ENCODE measurements around the gene NMB.

GRCh38 chr15:84645496-84645895 lies 12.5 kb downstream of the NMB start:
- TF ChIP-seq RAD21 (IDR thresholded peaks at IDR 0.05; ENCODE audit: low read length) (no peak), SMC3 (IDR thresholded peaks at IDR 0.05; ENCODE audit: low read depth, low read length) (no peak), POLR2AphosphoS5 (IDR thresholded peaks at IDR 0.05; ENCODE audit: low read depth, low read length) (no peak), IRF3 (IDR thresholded peaks at IDR 0.05; ENCODE audit: low read depth, low read length) (no peak), REST (IDR thresholded peaks at IDR 0.05; ENCODE audit: low read depth, low read length) (no peak), CTCF (IDR thresholded peaks at IDR 0.05) (no peak), USF1 (IDR thresholded peaks at IDR 0.05; ENCODE audit: borderline replicate concordance, low read depth) (no peak), GATA2 (CRISPR knock-in tag; IDR thresholded peaks at IDR 0.05) (no peak), EP300 (IDR thresholded peaks at IDR 0.05; ENCODE audit: borderline replicate concordance in 1 of 2, low read depth in 1 of 2, low read length in 1 of 2) (no peak), ELF1 (IDR thresholded peaks at IDR 0.05) (no peak), MAX (IDR thresholded peaks at IDR 0.05; ENCODE audit: low read depth) (no peak), JUND (IDR thresholded peaks at IDR 0.05) (no peak), TAF1 (IDR thresholded peaks at IDR 0.05; ENCODE audit: borderline replicate concordance, low read depth, low read length) (no peak), CHD2 (IDR thresholded peaks at IDR 0.05; ENCODE audit: low read length, partially characterized antibody) (no peak)

Measured in SK-N-SH (cell line).